GM12873 (cell line): ENCODE measurements around the gene COL6A1.

Experiments used
- CTCF ChIP-seq: IDR thresholded peaks from 2 replicates; pipeline ENCODE4 v1.5.1; 2012; ENCODE audit warnings: low read depth, mild to moderate bottlenecking, moderate library complexity, low read length, control low read depth; ENCODE audit not compliant: insufficient read depth; ENCODE audit errors: missing control alignments

Gene COL6A1

DNA sequence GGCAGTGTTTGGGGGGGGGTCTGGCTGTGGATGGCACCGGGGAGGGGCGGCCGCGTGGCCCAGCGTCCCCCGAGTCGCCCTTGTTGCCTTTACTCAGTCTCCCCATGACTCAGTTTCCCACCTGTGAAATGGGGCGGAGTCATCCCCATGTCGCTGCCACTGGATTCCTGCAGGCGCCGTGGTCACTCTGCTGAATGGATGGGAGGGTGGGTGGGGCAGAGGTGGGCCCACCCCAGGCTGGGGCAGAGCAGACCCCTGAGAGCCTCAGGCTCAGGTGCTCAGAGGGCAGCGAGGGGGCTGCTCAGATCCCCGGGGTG lies 2.0 kb downstream of the COL6A1 start:
- no peak for TF ChIP-seq CTCF

DNA sequence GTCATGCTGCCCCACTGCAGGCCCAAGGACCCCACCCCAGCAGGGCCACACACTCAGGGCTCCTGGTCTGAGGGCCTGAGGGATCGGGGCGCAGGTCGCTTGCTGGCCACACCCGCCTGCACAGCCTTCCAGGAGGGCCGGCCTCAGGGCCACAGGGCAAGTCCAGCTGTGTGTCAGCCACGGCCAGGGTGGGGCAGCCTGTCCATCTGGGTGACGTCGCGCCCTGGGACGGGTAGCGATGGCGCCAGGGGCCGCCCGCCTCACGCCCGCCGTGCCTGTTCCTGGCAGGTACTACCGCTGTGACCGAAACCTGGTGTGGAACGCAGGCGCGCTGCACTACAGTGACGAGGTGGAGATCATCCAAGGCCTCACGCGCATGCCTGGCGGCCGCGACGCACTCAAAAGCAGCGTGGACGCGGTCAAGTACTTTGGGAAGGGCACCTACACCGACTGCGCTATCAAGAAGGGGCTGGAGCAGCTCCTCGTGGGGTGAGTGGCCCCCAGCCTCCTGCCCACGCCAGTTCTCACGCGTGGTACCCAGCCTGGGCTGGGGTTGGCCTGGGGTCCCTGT lies 2.5 kb downstream of the COL6A1 start:
- TF ChIP-seq CTCF: no peak

- no peak for TF ChIP-seq CTCF
These were observed 3.1 kb downstream of the COL6A1 start for GRCh38 chr21:45984584-45985095.

GRCh38 chr21:45985471-45986315 lies 4.1 kb downstream of the COL6A1 start:
- TF ChIP-seq CTCF: no peak

DNA sequence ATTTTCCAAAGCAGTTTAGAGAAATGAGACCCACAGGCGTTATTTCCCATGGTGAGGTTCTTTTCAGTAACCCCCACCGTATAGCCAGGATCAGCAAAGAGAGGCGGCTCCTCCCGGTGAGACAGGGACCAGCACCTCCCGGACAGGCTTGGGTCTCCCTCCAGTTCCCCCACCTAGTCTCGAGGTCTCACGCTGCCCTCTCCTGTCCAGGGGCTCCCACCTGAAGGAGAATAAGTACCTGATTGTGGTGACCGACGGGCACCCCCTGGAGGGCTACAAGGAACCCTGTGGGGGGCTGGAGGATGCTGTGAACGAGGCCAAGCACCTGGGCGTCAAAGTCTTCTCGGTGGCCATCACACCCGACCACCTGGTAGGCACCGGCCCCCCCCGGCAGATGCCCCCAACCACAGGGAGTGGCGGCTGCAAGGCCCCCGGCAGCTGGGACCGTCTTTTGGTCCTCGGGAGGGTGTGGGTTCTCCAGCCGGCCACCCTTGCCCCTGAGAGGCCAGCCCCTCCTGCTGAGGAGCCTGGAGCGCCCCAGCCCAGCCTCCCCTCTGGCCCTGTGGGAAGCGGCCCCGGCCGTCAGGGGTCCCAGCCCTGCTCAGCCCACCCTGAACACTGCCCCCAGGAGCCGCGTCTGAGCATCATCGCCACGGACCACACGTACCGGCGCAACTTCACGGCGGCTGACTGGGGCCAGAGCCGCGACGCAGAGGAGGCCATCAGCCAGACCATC lies 4.9 kb downstream of the COL6A1 start:
- TF ChIP-seq CTCF: no peak

- no peak for TF ChIP-seq CTCF
These were observed 5.6 kb downstream of the COL6A1 start for GRCh38 chr21:45987121-45987711.
